ENCODE results near the gene MAGI2. TPM values are rescaled to one million over a fixed set of nuclear protein-coding genes. Genes with fewer than 3 reads are reported as not detected.
"Not testable (repeated sequence)": the region's sequence is repeated elsewhere in the genome, so short reads cannot be mapped to it uniquely, and the experiment has no call there.

MAGI2 gene
- total RNA-seq, 1 donor from 2014 or later: 13.3 TPM

DNA sequence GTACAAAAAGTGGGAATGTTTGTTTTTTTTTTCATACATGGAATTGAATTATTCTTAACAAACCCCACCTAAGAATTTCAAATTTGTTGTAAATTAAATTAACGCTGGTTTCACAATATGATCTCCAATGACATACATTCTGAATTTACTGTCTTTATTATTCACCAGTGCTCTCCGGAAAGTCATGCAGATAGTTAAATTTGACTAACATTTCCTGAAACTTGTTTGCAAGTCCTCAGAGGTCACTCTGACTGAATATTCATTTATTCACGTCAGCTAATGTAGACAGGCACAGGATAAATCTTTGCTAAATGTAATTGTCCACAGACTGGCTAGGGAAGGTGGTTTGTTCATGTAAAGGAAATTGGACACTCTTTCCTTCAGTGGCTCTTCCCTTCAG lies 924.5 kb downstream of the MAGI2 start:
- DNase-seq (ENCODE audit: extremely low spot score, unreplicated experiment): no peak
- Mint-ChIP-seq H3K4me1 (ENCODE audit: unreplicated experiment) (peaks cover 8% of the 10 kb centered on the region), H3K27me3 (peaks cover 13% of the 10 kb centered on the region), H3K27ac (no peak overlapping the region), H3K36me3 (no peaks in the 10 kb centered on the region), H3K9me3 (no peaks in the 10 kb centered on the region), H3K4me3 (no peak overlapping the region)
- TF ChIP-seq, protein P1, sequence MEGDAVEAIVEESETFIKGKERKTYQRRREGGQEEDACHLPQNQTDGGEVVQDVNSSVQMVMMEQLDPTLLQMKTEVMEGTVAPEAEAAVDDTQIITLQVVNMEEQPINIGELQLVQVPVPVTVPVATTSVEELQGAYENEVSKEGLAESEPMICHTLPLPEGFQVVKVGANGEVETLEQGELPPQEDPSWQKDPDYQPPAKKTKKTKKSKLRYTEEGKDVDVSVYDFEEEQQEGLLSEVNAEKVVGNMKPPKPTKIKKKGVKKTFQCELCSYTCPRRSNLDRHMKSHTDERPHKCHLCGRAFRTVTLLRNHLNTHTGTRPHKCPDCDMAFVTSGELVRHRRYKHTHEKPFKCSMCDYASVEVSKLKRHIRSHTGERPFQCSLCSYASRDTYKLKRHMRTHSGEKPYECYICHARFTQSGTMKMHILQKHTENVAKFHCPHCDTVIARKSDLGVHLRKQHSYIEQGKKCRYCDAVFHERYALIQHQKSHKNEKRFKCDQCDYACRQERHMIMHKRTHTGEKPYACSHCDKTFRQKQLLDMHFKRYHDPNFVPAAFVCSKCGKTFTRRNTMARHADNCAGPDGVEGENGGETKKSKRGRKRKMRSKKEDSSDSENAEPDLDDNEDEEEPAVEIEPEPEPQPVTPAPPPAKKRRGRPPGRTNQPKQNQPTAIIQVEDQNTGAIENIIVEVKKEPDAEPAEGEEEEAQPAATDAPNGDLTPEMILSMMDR (conservative IDR thresholded peaks at IDR 0.05): no peak

DNA sequence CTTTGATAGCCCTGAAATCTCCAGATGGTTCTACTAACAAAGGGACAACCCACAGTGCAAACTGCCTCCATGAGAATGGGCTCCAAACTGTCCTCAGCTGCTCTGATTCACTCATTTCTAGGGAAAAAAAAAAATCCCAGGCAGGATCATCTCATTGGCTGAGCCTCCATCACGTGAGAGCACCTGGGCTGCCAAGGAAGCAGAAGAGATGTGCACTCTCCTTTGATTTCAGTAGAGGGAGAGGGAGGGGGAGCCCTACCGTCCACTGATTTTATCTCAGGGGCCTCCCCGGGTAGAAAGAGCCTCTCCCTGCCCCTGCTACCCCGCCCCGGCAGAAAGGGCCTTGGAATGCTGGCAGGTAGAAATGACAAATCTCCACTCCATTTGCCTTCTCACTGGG lies 929.5 kb downstream of the MAGI2 start:
- H3K27me3 Mint-ChIP-seq: peaks cover 3% of the 10 kb centered on the region
- H3K27ac Mint-ChIP-seq: no peak overlapping the region
- no peaks in the 10 kb centered on the region for H3K9me3 Mint-ChIP-seq
- H3K36me3 Mint-ChIP-seq: no peaks in the 10 kb centered on the region
- TF ChIP-seq, protein P1 (conservative IDR thresholded peaks at IDR 0.05): no peak
- DNase-seq (ENCODE audit: extremely low spot score, unreplicated experiment): no peak
- no peak overlapping the region for H3K4me3 Mint-ChIP-seq
- H3K4me1 Mint-ChIP-seq (ENCODE audit: unreplicated experiment): peaks cover under 1% of the 10 kb centered on the region

DNA sequence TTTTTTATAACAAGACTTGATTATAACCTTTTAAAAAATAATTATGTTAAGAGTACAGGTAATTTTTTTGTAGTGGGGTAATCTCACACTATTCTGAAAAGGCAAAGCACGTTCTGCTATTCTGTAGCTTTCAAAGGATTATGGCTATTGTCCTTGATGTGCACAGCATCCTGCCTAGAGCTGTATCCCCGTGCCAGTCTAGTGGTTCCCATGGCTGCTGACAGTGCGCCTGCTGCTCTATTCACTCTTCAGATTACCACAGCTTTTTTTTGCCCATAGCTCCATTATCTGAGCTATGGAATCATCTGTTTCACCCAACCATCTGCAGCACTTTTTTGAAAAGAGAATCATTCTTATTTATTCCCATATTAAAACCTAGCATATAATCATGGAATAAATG lies 931.5 kb downstream of the MAGI2 start:
- H3K27ac Mint-ChIP-seq: no peak overlapping the region
- TF ChIP-seq, protein P1 (conservative IDR thresholded peaks at IDR 0.05): no peak
- no peaks in the 10 kb centered on the region for H3K27me3 Mint-ChIP-seq
- no peaks in the 10 kb centered on the region for H3K4me1 Mint-ChIP-seq (ENCODE audit: unreplicated experiment)
- no peak for DNase-seq (ENCODE audit: extremely low spot score, unreplicated experiment)
- H3K9me3 Mint-ChIP-seq: no peaks in the 10 kb centered on the region
- H3K36me3 Mint-ChIP-seq: no peaks in the 10 kb centered on the region
- no peak overlapping the region for H3K4me3 Mint-ChIP-seq

DNA sequence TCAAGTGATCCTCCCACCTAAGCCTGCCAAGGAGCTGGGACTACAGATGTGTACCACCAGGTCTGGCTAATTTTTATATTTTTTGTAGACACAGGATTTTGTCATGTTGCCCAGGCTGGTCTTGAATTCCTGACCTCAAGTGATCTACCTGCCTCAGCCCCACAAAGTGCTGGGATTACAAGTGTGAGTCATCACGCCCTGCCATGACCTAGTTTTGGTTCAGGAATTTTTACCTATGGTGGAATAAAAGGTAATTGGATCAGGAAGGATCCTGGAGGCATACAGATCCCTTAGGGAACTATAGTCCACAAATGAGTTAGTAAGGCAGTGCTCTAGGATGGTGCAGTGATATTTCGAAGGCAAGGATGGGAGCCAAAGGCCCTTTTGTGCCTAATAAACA lies 937.0 kb downstream of the MAGI2 start:
- no peak overlapping the region for H3K4me3 Mint-ChIP-seq
- H3K27me3 Mint-ChIP-seq: no peaks in the 10 kb centered on the region
- H3K36me3 Mint-ChIP-seq: no peaks in the 10 kb centered on the region
- DNase-seq (ENCODE audit: extremely low spot score, unreplicated experiment): no peak
- TF ChIP-seq, protein P1 (conservative IDR thresholded peaks at IDR 0.05): no peak
- no peaks in the 10 kb centered on the region for H3K4me1 Mint-ChIP-seq (ENCODE audit: unreplicated experiment)
- H3K9me3 Mint-ChIP-seq: no peaks in the 10 kb centered on the region
- no peak overlapping the region for H3K27ac Mint-ChIP-seq

DNA sequence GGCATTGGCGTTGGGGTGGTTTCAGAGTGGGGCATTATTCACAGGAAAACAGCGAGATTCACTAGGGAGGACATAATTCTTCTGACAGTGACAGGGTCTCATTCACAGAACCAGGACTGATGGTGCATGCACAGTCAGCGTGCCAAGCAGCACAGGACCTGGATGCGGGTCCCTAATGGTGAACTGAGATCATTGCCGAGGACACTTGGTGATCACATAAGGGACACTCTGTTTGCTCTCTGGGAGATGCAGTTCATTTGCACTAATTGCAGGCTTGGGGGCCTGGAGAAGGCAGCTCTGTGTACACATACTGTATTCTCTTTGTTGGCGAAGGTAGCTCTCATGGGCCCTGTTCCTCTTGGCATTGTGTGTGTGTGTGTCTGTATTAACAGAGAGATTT lies 938.8 kb downstream of the MAGI2 start:
- H3K27me3 Mint-ChIP-seq: no peaks in the 10 kb centered on the region
- H3K9me3 Mint-ChIP-seq: no peaks in the 10 kb centered on the region
- no peak overlapping the region for H3K27ac Mint-ChIP-seq
- no peaks in the 10 kb centered on the region for H3K4me1 Mint-ChIP-seq (ENCODE audit: unreplicated experiment)
- no peak overlapping the region for H3K4me3 Mint-ChIP-seq
- TF ChIP-seq, protein P1 (conservative IDR thresholded peaks at IDR 0.05): no peak
- no peaks in the 10 kb centered on the region for H3K36me3 Mint-ChIP-seq
- no peak for DNase-seq (ENCODE audit: extremely low spot score, unreplicated experiment)

DNA sequence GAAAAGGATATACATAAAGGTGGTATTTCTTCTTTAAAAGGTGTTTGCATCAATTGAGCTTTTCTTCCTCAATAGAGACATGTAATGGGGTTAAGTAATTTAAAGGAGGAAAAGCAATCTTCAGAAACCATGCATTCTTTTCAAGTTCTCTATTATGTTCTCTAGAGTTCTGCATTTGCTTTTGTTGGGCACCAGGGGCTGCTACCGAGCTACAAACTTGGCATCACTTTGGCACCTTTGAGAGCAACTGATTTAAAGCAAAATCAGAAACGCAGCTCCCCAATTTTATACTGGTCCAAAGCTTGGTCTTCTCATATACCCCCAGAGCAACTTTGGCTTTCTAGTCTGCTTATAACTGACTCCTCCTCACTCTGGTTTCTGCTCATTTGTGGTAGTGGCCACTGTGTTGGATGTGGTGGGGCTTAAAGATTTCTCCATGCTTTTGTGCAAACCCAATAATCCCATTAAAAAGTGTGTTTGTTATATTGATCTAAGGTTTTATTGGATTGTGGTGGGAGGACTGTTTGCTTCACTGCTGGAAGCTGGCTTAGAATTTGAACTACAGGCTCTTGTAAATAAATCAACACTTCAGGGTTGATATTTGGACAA lies 942.8 kb downstream of the MAGI2 start:
- Mint-ChIP-seq H3K27me3 (peaks cover 5% of the 10 kb centered on the region), H3K36me3 (no peaks in the 10 kb centered on the region), H3K9me3 (no peaks in the 10 kb centered on the region), H3K27ac (no peak overlapping the region), H3K4me3 (no peak overlapping the region), H3K4me1 (ENCODE audit: unreplicated experiment) (no peaks in the 10 kb centered on the region)
- DNase-seq (ENCODE audit: extremely low spot score, unreplicated experiment): no peak
- TF ChIP-seq, protein P1 (conservative IDR thresholded peaks at IDR 0.05): peak; percentile 86

DNA sequence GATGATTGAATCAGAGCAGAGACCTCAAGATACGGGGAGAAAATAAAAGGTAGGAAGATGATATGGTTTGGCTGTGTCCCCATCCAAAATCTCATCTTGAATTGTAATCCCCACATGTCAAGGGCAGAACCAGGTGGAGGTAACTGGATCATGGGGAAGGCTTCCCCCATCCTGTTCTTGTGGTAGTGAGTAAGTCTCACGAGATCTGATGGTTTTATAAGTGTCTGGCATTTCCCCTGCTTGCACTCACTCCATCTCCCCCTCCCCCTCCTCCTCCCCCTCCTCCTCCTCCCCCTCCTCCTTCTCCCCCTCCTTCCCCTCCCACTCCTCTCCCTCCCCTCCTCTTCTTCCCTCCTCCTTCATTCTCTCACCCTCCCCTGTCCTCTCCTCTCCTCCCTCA lies 950.2 kb downstream of the MAGI2 start:
- H3K36me3 Mint-ChIP-seq; H3K9me3 Mint-ChIP-seq; H3K27me3 Mint-ChIP-seq; H3K4me3 Mint-ChIP-seq; H3K4me1 Mint-ChIP-seq (ENCODE audit: unreplicated experiment); DNase-seq (ENCODE audit: extremely low spot score, unreplicated experiment); H3K27ac Mint-ChIP-seq: not testable (repeated sequence)
